Measurements from ENCODE around the gene CCDC148.
"Not testable (repeated sequence)": the region's sequence is repeated elsewhere in the genome, so short reads cannot be mapped to it uniquely, and the experiment has no call there.

CCDC148 gene

GRCh38 chr2:158443606-158444005 lies 12.9 kb downstream of the CCDC148 start:
- no peak overlapping the region for H3K4me3 ChIP-seq (ENCODE audit: low read depth, low read length)

- not testable (repeated sequence) for H3K4me3 ChIP-seq (ENCODE audit: low read depth, low read length)
Observed at GRCh38 chr2:158439062-158439461, 17.5 kb downstream of the CCDC148 start.

- not testable (repeated sequence) for H3K4me3 ChIP-seq (ENCODE audit: low read depth, low read length)
Observed at GRCh38 chr2:158433716-158434115, 22.8 kb downstream of the CCDC148 start.

GRCh38 chr2:158432117-158432516 lies 24.4 kb downstream of the CCDC148 start:
- no peak overlapping the region for H3K4me3 ChIP-seq (ENCODE audit: low read depth, low read length)

DNA sequence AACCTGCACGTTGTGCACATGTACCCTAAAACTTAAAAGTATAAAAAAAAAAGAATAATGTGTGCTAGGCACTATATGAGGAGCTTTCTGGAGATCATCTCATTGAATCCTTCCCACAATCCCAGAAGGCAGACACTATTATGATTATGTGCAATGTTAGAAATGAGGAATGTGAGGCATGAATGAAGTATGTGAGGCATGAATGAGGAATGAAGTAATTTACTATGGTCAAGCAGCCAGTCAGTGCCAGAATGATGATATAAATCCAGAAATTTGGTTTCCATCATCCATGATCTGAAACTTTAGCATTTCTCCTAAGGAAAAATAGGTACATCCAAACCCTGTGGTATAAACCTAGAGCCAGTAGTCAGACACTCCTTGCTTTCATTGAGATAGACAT lies 42.0 kb downstream of the CCDC148 start:
- no peak overlapping the region for H3K4me3 ChIP-seq (ENCODE audit: low read depth, low read length)

- H3K4me3 ChIP-seq (ENCODE audit: low read depth, low read length), result no peak overlapping the region
Observed at GRCh38 chr2:158413581-158413980, 43.0 kb downstream of the CCDC148 start.

- H3K4me3 ChIP-seq (ENCODE audit: low read depth, low read length), result no peak overlapping the region
Observed at GRCh38 chr2:158412206-158412605, 44.3 kb downstream of the CCDC148 start.

DNA sequence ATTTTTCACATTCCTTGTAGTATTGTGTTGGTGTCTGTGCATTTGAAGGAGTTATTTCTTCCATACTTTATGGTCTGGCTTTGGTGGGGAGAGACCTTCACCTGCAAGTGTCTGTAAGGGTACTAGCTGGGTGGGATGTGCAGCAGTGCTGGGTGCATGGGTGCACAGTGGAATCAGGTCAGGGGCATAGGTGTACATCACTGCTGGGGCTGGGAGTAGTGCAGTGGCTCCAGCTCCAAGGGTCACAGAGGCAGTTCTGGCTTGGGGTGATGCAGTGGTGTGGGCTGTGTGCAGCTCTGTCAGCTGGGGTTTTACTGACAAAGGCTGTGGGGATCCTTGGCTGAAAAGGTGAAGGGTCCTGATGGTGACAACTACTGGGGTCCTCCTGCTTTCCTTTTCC lies 44.8 kb downstream of the CCDC148 start:
- H3K4me3 ChIP-seq (ENCODE audit: low read depth, low read length), result no peak overlapping the region

DNA sequence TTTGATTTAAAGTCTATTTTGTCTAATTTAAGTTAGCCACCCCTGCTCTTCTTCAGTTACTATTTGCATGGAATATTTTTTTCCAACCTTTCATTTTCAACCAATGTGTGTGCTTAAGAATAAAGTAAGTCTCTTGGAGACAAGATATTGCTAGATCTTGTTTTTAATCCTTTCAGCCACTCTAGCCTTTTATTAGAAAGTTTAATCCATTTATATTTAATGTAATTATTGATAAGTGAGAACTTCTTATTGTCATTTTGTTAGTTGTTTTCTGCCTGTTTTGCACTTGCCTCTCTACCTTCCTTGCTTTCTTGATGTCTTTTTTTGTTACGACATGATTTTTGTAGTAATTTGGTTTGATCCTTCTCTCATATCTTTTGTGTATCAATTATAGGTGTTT lies 46.4 kb downstream of the CCDC148 start:
- H3K4me3 ChIP-seq (ENCODE audit: low read depth, low read length), result no peak overlapping the region

GRCh38 chr2:158407031-158407430 lies 49.5 kb downstream of the CCDC148 start:
- H3K4me3 ChIP-seq (ENCODE audit: low read depth, low read length), result no peak overlapping the region

- H3K4me3 ChIP-seq (ENCODE audit: low read depth, low read length), result no peak overlapping the region
Observed at GRCh38 chr2:158405341-158405740, 51.2 kb downstream of the CCDC148 start.

DNA sequence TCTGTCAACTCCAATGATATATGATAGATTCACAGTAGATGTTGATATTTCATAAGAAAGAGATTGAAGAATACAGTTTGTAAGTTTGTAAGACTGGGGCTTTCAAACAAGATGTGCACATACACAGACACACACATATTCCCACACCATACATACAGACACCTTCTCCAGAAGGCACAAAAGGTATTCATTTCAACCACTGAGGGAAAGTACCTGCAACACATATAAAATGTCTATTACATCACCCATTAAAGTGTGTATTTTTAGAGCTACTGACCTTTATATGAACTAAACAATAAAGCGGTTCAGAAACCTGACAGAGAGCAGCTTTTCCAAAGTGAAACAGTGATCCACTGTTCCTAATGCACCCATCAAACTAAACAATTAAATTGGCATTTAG lies 53.3 kb downstream of the CCDC148 start:
- no peak overlapping the region for H3K4me3 ChIP-seq (ENCODE audit: low read depth, low read length)

DNA sequence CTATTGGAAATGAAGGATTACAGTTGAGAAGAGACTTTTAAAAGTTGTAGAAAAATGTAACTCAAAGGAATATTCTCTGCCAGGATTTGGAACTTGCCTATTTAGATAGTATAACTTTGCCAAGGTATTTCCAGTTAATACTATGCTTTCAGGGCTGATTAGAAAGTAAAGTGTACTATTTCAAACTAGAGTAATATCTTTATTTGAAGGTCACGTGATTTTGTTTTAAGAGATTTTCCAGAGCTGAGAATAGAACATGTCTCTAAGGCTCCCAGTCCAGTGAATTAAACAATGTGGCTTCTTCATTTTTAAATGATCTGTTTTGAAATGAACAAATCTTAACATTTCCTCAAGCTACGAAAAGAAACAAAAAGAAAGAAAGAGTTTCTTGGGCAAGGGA lies 53.9 kb downstream of the CCDC148 start:
- H3K4me3 ChIP-seq (ENCODE audit: low read depth, low read length), result no peak overlapping the region

GRCh38 chr2:158395166-158395565 lies 61.4 kb downstream of the CCDC148 start:
- no peak overlapping the region for H3K4me3 ChIP-seq (ENCODE audit: low read depth, low read length)

- no peak overlapping the region for H3K4me3 ChIP-seq (ENCODE audit: low read depth, low read length)
Observed at GRCh38 chr2:158394453-158394852, 62.1 kb downstream of the CCDC148 start.

GRCh38 chr2:158393886-158394285 lies 62.7 kb downstream of the CCDC148 start:
- no peak overlapping the region for H3K4me3 ChIP-seq (ENCODE audit: low read depth, low read length)

GRCh38 chr2:158392687-158393086 lies 63.9 kb downstream of the CCDC148 start:
- no peak overlapping the region for H3K4me3 ChIP-seq (ENCODE audit: low read depth, low read length)

GRCh38 chr2:158391876-158392275 lies 64.7 kb downstream of the CCDC148 start:
- H3K4me3 ChIP-seq (ENCODE audit: low read depth, low read length), result no peak overlapping the region

- no peak overlapping the region for H3K4me3 ChIP-seq (ENCODE audit: low read depth, low read length)
Observed at GRCh38 chr2:158391361-158391760, 65.2 kb downstream of the CCDC148 start.

DNA sequence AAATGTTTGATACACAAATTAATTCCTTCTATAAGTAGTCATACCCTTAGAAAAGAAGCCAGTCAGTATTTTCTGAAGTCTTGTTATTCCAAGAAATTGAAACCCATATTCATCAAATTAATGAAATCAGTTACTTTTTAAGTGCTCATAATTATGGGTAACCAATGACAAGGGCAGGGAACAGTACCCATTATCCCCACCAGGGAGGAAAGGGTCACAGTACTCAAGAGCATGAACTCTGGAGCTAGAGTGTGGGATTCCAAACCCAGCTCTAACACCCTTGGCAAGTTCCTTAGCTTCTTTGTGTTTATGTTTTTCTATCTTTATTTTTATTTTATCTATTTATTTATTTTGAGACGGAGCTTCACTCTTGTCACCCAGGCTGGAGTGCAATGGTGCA lies 68.4 kb downstream of the CCDC148 start:
- no peak overlapping the region for H3K4me3 ChIP-seq (ENCODE audit: low read depth, low read length)

- H3K4me3 ChIP-seq (ENCODE audit: low read depth, low read length), result no peak overlapping the region
Observed at GRCh38 chr2:158385646-158386045, 70.9 kb downstream of the CCDC148 start.

- H3K4me3 ChIP-seq (ENCODE audit: low read depth, low read length), result no peak overlapping the region
Observed at GRCh38 chr2:158381978-158382377, 74.6 kb downstream of the CCDC148 start.

GRCh38 chr2:158381205-158381604 lies 75.3 kb downstream of the CCDC148 start:
- H3K4me3 ChIP-seq (ENCODE audit: low read depth, low read length), result no peak overlapping the region

- no peak overlapping the region for H3K4me3 ChIP-seq (ENCODE audit: low read depth, low read length)
Observed at GRCh38 chr2:158380746-158381145, 75.8 kb downstream of the CCDC148 start.

Data from iPS-11a (cell line).